Smooth muscle cell (in vitro differentiated cells): Measurements from ENCODE around the gene LTA. TPM values are rescaled to one million over a fixed set of nuclear protein-coding genes. Genes with fewer than 3 reads are reported as not detected.

Source experiments
- DNase-seq: peaks from one replicate; lab custom pipeline; 2025; ENCODE audit not compliant: unreplicated experiment; lab: John Stamatoyannopoulos, UW
- H2AFZ ChIP-seq: fragments of 200-600 bp; sonication (generic); 2 replicates; pipeline ENCODE4 v1.6.0; 2016; ENCODE audit warnings: antibody characterized with exemption, low read depth, mild to moderate bottlenecking
- H3F3A ChIP-seq: fragments of 200-600 bp; sonication (generic); 2 replicates; pipeline ENCODE4 v1.6.0; 2017; ENCODE audit warnings: antibody characterized with exemption, low read depth
- H3K27ac ChIP-seq: fragments of 200-600 bp; sonication (generic); 2 replicates; pipeline ENCODE4 v1.5.1; 2016; ENCODE audit warnings: low read depth, mild to moderate bottlenecking
- H3K27me3 ChIP-seq: fragments of 200-600 bp; sonication (generic); 2 replicates; pipeline ENCODE4 v1.6.1; 2016; ENCODE audit warnings: low read depth, mild to moderate bottlenecking
- H3K36me3 ChIP-seq: fragments of 200-600 bp; sonication (generic); 2 replicates; pipeline ENCODE4 v1.5.1; 2016; ENCODE audit warnings: low read depth
- H3K4me1 ChIP-seq: fragments of 200-600 bp; sonication (generic); 2 replicates; pipeline ENCODE4 v1.5.1; 2016; ENCODE audit warnings: low read depth
- H3K4me2 ChIP-seq: fragments of 200-600 bp; sonication (generic); 2 replicates; pipeline ENCODE4 v1.6.0; 2016; ENCODE audit warnings: mild to moderate bottlenecking
- H3K4me3 ChIP-seq: fragments of 200-600 bp; sonication (generic); 2 replicates; pipeline ENCODE4 v1.5.1; 2016; ENCODE audit warnings: mild to moderate bottlenecking
- H3K79me2 ChIP-seq: fragments of 200-600 bp; sonication (generic); 2 replicates; pipeline ENCODE4 v1.6.0; 2016; ENCODE audit warnings: low read depth, mild to moderate bottlenecking
- H3K9ac ChIP-seq: fragments of 200-600 bp; sonication (generic); 2 replicates; pipeline ENCODE4 v1.6.0; 2016; ENCODE audit warnings: low read depth
- H3K9me3 ChIP-seq: fragments of 200-600 bp; sonication (generic); replicated peaks from 2 replicates; pipeline ENCODE4 v1.5.1; 2016; ENCODE audit warnings: low read depth
- H4K20me1 ChIP-seq: fragments of 200-600 bp; sonication (generic); 2 replicates; pipeline ENCODE4 v1.6.0; 2016; ENCODE audit warnings: low read depth
- WGBS: methylation state at CpG from one replicate; pipeline ENCODE4 v1.1.7; 2016; ENCODE audit warnings: low lambda C conversion rate; 5-methylcytosine and 5-hydroxymethylcytosine counted together
- polyA plus RNA-seq: library from polyadenylated mRNA; unstranded; fragments of >200 nt; fragmentation: Nextera tagmentation; extraction: Ambion mirVana; gene quantifications from 2 replicates; pipeline ENCODE4 v1.2.1, GENCODE V29; 2016
- total RNA-seq: library from RNA; depleted of rRNA; stranded (reverse); fragments of >200 nt; gene quantifications from 2 replicates; pipeline ENCODE4 v1.2.3, GENCODE V29; 2014
- TF ChIP-seq, protein P1 (sequence below): fragments of 200-600 bp; sonication (generic); IDR thresholded peaks from 2 replicates; pipeline ENCODE4 v1.5.1; 2017; ENCODE audit warnings: borderline replicate concordance, mild to moderate bottlenecking, antibody characterized with exemption; ENCODE audit not compliant: insufficient read depth, poor library complexity, severe bottlenecking

Gene LTA
- total and polyA plus RNA-seq, 2 experiments from 2014 or later = 0.74 TPM; not detected in 1

- Histone ChIP-seq H4K20me1 (peaks cover 86% of the 10 kb centered on the region), H3K9ac (no peak overlapping the region), H2AFZ (no peak overlapping the region), H3K27ac (no peak overlapping the region), H3K4me3 (no peak overlapping the region), H3K9me3 (no peaks in the 10 kb centered on the region), H3K36me3 (peaks cover 27% of the 10 kb centered on the region), H3K4me2 (no peak overlapping the region), H3F3A (peaks cover 32% of the 10 kb centered on the region), H3K27me3 (no peaks in the 10 kb centered on the region), H3K4me1 (no peaks in the 10 kb centered on the region), H3K79me2 (peaks cover 26% of the 10 kb centered on the region)
- 90% methylated on average over 9 of the region's 9 CpGs for WGBS
- TF ChIP-seq, protein P1, sequence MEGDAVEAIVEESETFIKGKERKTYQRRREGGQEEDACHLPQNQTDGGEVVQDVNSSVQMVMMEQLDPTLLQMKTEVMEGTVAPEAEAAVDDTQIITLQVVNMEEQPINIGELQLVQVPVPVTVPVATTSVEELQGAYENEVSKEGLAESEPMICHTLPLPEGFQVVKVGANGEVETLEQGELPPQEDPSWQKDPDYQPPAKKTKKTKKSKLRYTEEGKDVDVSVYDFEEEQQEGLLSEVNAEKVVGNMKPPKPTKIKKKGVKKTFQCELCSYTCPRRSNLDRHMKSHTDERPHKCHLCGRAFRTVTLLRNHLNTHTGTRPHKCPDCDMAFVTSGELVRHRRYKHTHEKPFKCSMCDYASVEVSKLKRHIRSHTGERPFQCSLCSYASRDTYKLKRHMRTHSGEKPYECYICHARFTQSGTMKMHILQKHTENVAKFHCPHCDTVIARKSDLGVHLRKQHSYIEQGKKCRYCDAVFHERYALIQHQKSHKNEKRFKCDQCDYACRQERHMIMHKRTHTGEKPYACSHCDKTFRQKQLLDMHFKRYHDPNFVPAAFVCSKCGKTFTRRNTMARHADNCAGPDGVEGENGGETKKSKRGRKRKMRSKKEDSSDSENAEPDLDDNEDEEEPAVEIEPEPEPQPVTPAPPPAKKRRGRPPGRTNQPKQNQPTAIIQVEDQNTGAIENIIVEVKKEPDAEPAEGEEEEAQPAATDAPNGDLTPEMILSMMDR = no peak
- no peak for DNase-seq
Observed at GRCh38 chr6:31532644-31533454, 39.2 kb upstream of the LTA start.

GRCh38 chr6:31533455-31533841 is 38.6 kb upstream of the LTA start:
- WGBS = 95% methylated on average over 1 of the region's 1 CpG
- H3K36me3 ChIP-seq = peaks cover 27% of the 10 kb centered on the region

GRCh38 chr6:31534011-31534410 is 38.1 kb upstream of the LTA start:
- Histone ChIP-seq H3K36me3 (peaks cover 27% of the 10 kb centered on the region), H4K20me1 (peaks cover 97% of the 10 kb centered on the region)
- WGBS = 98% methylated on average over 6 of the region's 6 CpGs

More at GRCh38 chr6:31533455-31533841, 38.6 kb upstream of the LTA start:
- H3K27ac ChIP-seq = no peak overlapping the region
- no peaks in the 10 kb centered on the region for H3K9me3 ChIP-seq
- no peaks in the 10 kb centered on the region for H3K4me1 ChIP-seq
- no peaks in the 10 kb centered on the region for H3K27me3 ChIP-seq
- peaks cover 32% of the 10 kb centered on the region for H3F3A ChIP-seq
- no peak overlapping the region for H3K4me3 ChIP-seq
- H3K9ac ChIP-seq = no peak overlapping the region
- no peak for DNase-seq
- TF ChIP-seq, protein P1 = no peak
- H3K4me2 ChIP-seq = no peak overlapping the region
- H3K79me2 ChIP-seq = peaks cover 32% of the 10 kb centered on the region
- H4K20me1 ChIP-seq = peaks cover 92% of the 10 kb centered on the region
- no peak overlapping the region for H2AFZ ChIP-seq

More at GRCh38 chr6:31534011-31534410, 38.1 kb upstream of the LTA start:
- Histone ChIP-seq H3K27me3 (no peaks in the 10 kb centered on the region), H3K4me1 (peaks cover 3% of the 10 kb centered on the region), H2AFZ (no peak overlapping the region), H3F3A (peaks cover 35% of the 10 kb centered on the region), H3K9ac (no peak overlapping the region), H3K9me3 (no peaks in the 10 kb centered on the region), H3K79me2 (peaks cover 38% of the 10 kb centered on the region), H3K4me3 (no peak overlapping the region), H3K4me2 (no peak overlapping the region), H3K27ac (no peak overlapping the region)
- no peak for DNase-seq
- TF ChIP-seq, protein P1 = no peak
